ENCODE data around the gene UROC1. TPM values are rescaled to one million over a fixed set of nuclear protein-coding genes. Genes with fewer than 3 reads are reported as not detected.

Gene UROC1
- total and polyA plus RNA-seq, 2 experiments from 2014 or later = not detected

GRCh38 chr3:126507886-126508285, 9.7 kb downstream of the UROC1 start:
- TF ChIP-seq JUNB (IDR thresholded peaks at IDR 0.05; ENCODE audit: unreplicated experiment) (no peak), ETS1 (IDR thresholded peaks at IDR 0.05) (no peak), POLR2AphosphoS5 (IDR thresholded peaks at IDR 0.05; ENCODE audit: low read depth) (no peak), ZNF462 (CRISPR knock-in tag; IDR thresholded peaks at IDR 0.05) (no peak), ZNF114 (CRISPR knock-in tag; IDR thresholded peaks at IDR 0.05) (no peak), STAT1 (IDR thresholded peaks at IDR 0.05; ENCODE audit: unreplicated experiment) (no peak), ZNF331 (CRISPR knock-in tag; IDR thresholded peaks at IDR 0.05; ENCODE audit: low read depth) (no peak), EZH2phosphoT487 (IDR thresholded peaks at IDR 0.05; ENCODE audit: unreplicated experiment) (no peak), NANOG (IDR thresholded peaks at IDR 0.05; ENCODE audit: borderline replicate concordance) (no peak), CTCF (conservative IDR thresholded peaks at IDR 0.05; ENCODE audit: low read depth in 2 of 2) (no peak), REST (IDR thresholded peaks at IDR 0.05; ENCODE audit: unreplicated experiment) (no peak), CREB1 (CRISPR knock-in tag; IDR thresholded peaks at IDR 0.05; ENCODE audit: low read depth) (no peak)
- Mint-ChIP-seq H3K4me3 (no peak overlapping the region), H3K27ac (no peak overlapping the region), H3K27me3 (ENCODE audit: insufficient read depth, low read depth, poor library complexity) (peaks cover 2% of the 10 kb centered on the region), H3K9me3 (no peaks in the 10 kb centered on the region), H3K4me1 (peaks cover 5% of the 10 kb centered on the region; the same call in 2 of the 3 replicates), H3K36me3 (ENCODE audit: low read depth) (no peaks in the 10 kb centered on the region)
- Histone ChIP-seq H3K4me1 (ENCODE audit: insufficient read depth) (no peaks in the 10 kb centered on the region), H3K4me2 (no peak overlapping the region), H2AFZ (no peak overlapping the region), H3K27me3 (ENCODE audit: insufficient read depth) (no peaks in the 10 kb centered on the region), H4K20me1 (replicated peaks; ENCODE audit: insufficient read depth) (no peaks in the 10 kb centered on the region), H3K36me3 (ENCODE audit: insufficient read depth) (no peaks in the 10 kb centered on the region), H3K9me2 (ENCODE audit: insufficient read depth) (0 out of 2 replicates have a peak, but pooled peaks cover 4% of the 10 kb centered on the region), H3K79me2 (replicated peaks; ENCODE audit: insufficient read depth) (no peaks in the 10 kb centered on the region), H3F3A (replicated peaks; ENCODE audit: low read depth) (peaks cover under 1% of the 10 kb centered on the region; the same call in 1 of the 2 replicates), H3K4me3 (no peak overlapping the region), H3K27ac (ENCODE audit: low read depth) (no peak overlapping the region)
- ATAC-seq (no peak), DNase-seq (ENCODE audit: low spot score) (no peak)
